H1 (cell line): ENCODE data around the gene MAPK4. TPM values are rescaled to one million over a fixed set of nuclear protein-coding genes. Genes with fewer than 3 reads are reported as not detected.

Experiments
- JUN ChIP-seq: IDR thresholded peaks from 2 replicates; pipeline ENCODE4 v1.6.1; 2011; ENCODE audit warnings: low read depth, mild to moderate bottlenecking, improper control_type of control experiment, low read length
- polyA plus RNA-seq, 7 experiments: library from polyadenylated mRNA; depleted of rRNA in 3 of 7; stranded (reverse) in 5 of 7; unstranded in 2 of 7; fragments of >200 nt in 5 of 7; fragments of 200-250 nt in 2 of 7; gene quantifications; 1 replicate in 5 of 7; 2 replicates in 1 of 7; 4 replicates in 1 of 7; pipeline versions ENCODE4 v1.2.1 to v1.2.3, GENCODE V29; 2011 to 2013; ENCODE audit warnings: missing spikeins in 2 of 7, mixed read lengths in 2 of 7
- total RNA-seq: library from RNA; stranded (reverse); fragmentation: NEBNext Ultra II Directional; extraction: Animal tissue kit (Norgen Biotek cat#: 25700); gene quantifications from 2 replicates; pipeline ENCODE4 v1.2.1, GENCODE V29; 2021

MAPK4 gene
- total and polyA plus RNA-seq, 2 of the 8 experiments (the other 6 are each of a cell fraction or from before 2014, with no cell fraction given), result 3.2 to 3.7 TPM

- TF ChIP-seq JUN, result no peak
- TF ChIP-seq, all 59 proteins: peak for 0
Observed at GRCh38 chr18:50663626-50664441, 103.9 kb downstream of the MAPK4 start (continued).
